ENCODE results near the gene TGFBR2. TPM values are rescaled to one million over a fixed set of nuclear protein-coding genes. Genes with fewer than 3 reads are reported as not detected.

The TGFBR2 gene
- total RNA-seq, 1 experiment from 2014 or later: 48.2 TPM

DNA sequence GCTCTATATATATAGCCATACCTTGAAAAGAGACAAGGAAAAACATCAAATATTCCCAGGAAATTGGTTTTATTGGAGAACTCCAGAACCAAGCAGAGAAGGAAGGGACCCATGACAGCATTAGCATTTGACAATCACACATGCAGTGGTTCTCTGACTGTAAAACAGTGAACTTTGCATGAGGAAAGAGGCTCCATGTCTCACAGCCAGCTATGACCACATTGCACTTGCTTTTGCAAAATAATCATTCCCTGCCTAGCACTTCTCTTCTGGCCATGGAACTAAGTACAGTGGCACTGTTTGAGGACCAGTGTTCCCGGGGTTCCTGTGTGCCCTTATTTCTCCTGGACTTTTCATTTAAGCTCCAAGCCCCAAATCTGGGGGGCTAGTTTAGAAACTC lies 85.5 kb downstream of the TGFBR2 start:
- Histone ChIP-seq H3K9ac (ENCODE audit: low read length) (no peak overlapping the region), H3K9me2 (replicated peaks; ENCODE audit: low read length) (no peaks in the 10 kb centered on the region), H3K27me3 (ENCODE audit: low read length) (no peaks in the 10 kb centered on the region), H3K36me3 (ENCODE audit: low read depth, low read length) (peaks cover 62% of the 10 kb centered on the region), H4K20me1 (ENCODE audit: low read length) (no peaks in the 10 kb centered on the region), H3F3A (ENCODE audit: low read length, unreplicated experiment) (peaks cover 5% of the 10 kb centered on the region), H3K4me2 (ENCODE audit: low read length) (no peak overlapping the region), H3K4me3 (ENCODE audit: low read length) (no peak overlapping the region), H3K27ac (ENCODE audit: low read length) (no peak overlapping the region), H3K9me3 (ENCODE audit: low read length) (no peaks in the 10 kb centered on the region), H2AFZ (ENCODE audit: low read length) (no peak overlapping the region), H3K4me1 (ENCODE audit: insufficient read depth, low read length) (peaks cover 49% of the 10 kb centered on the region), H3K79me2 (ENCODE audit: low read length) (peaks cover 20% of the 10 kb centered on the region)
- POLR2A ChIA-PET (ENCODE audit: unreplicated experiment): no interaction called here
- BruUV-seq (replicated peaks): no TSS peak
- intact Hi-C loops (cut with micrococcal nuclease): loop anchor here (10.0 kb wide), 1 partner anchor 677 kb away; no protein-coding TSS in a partner anchor
- CTCF ChIA-PET: interaction anchor here (0.8 to 2.5 kb wide), 2 partner anchors 60 to 649 kb away, joined by 3 to 10 read pairs; no protein-coding TSS in a partner anchor
- ATAC-seq: no peak
- no peak for TF ChIP-seq EZH2 (IDR thresholded peaks at IDR 0.05; ENCODE audit: low read length, unreplicated experiment)
- no peak for TF ChIP-seq EZH2phosphoT487 (IDR thresholded peaks at IDR 0.05; ENCODE audit: borderline replicate concordance, low read length)
- TF ChIP-seq CTCF (conservative IDR thresholded peaks at IDR 0.05; ENCODE audit: low read depth, low read length): no peak
- no peak for DNase-seq

GRCh38 chr3:30692498-30693130 lies 86.2 kb downstream of the TGFBR2 start:
- no peaks in the 10 kb centered on the region for H3K9me2 ChIP-seq (replicated peaks; ENCODE audit: low read length)
- no peak overlapping the region for H3K4me3 ChIP-seq (ENCODE audit: low read length)
- intact Hi-C loops (cut with micrococcal nuclease): loop anchor here (1.0 to 10.0 kb wide), 6 partner anchors 56 to 678 kb away; no protein-coding TSS in a partner anchor
- no peaks in the 10 kb centered on the region for H3K27me3 ChIP-seq (ENCODE audit: low read length)
- H3F3A ChIP-seq (ENCODE audit: low read length, unreplicated experiment): peaks cover 5% of the 10 kb centered on the region
- H3K4me1 ChIP-seq (ENCODE audit: insufficient read depth, low read length): peaks cover 44% of the 10 kb centered on the region
- H3K4me2 ChIP-seq (ENCODE audit: low read length): no peak overlapping the region
- ATAC-seq: no peak
- H3K27ac ChIP-seq (ENCODE audit: low read length): peak overlapping the region; percentile 0
- CTCF ChIA-PET: interaction anchor here (0.6 to 2.5 kb wide), 10 partner anchors 11 to 652 kb away, joined by 3 to 10 read pairs (median 5); partner anchors contain the start of gene TGFBR2
- DNase-seq: peak; percentile 50
- peaks cover 13% of the 10 kb centered on the region for H3K79me2 ChIP-seq (ENCODE audit: low read length)
- no peak for TF ChIP-seq EZH2phosphoT487 (IDR thresholded peaks at IDR 0.05; ENCODE audit: borderline replicate concordance, low read length)
- TF ChIP-seq EZH2 (IDR thresholded peaks at IDR 0.05; ENCODE audit: low read length, unreplicated experiment): no peak
- no peak for TF ChIP-seq CTCF (conservative IDR thresholded peaks at IDR 0.05; ENCODE audit: low read depth, low read length)
- H2AFZ ChIP-seq (ENCODE audit: low read length): no peak overlapping the region
- no peaks in the 10 kb centered on the region for H4K20me1 ChIP-seq (ENCODE audit: low read length)
- H3K9ac ChIP-seq (ENCODE audit: low read length): no peak overlapping the region
- POLR2A ChIA-PET (ENCODE audit: unreplicated experiment): interaction anchor here (0.6 kb wide), 3 partner anchors 66 to 820 kb away, joined by 3 to 5 read pairs (median 4); no protein-coding TSS in a partner anchor
- peaks cover 55% of the 10 kb centered on the region for H3K36me3 ChIP-seq (ENCODE audit: low read depth, low read length)
- H3K9me3 ChIP-seq (ENCODE audit: low read length): no peaks in the 10 kb centered on the region
- BruUV-seq (replicated peaks): no TSS peak

All from PC-3 (cell line).